ENCODE results near the gene COL6A2. TPM values are rescaled to one million over a fixed set of nuclear protein-coding genes. Genes with fewer than 3 reads are reported as not detected.

Gene COL6A2
- total RNA-seq, 1 donor from 2014 or later = 5.2 TPM

DNA sequence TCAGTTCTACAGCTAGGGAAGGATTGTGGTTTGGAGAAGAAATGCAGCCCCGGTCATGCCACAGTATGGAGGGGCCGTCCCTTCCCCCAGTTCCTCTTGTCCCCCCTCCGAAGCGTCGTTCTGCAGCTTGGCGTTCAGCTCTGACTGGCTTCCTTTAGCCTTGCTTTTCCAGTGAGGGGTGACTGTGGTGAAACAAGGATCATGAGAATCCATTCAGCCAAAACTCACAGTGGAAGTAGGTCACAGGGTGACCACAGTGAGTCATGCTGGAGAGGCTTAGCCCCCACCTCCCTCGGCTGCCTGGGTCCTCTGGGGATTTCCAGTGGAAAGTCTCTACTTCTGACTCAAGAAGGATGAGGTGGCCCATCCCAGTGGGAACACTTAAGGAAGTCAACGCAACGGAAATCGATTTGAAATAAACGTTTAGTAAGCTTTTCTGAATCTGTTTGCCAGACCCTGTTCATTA, 37.3 kb upstream of the COL6A2 start:
- no peaks in the 10 kb centered on the region for H3K79me2 ChIP-seq (ENCODE audit: low read depth)
- peaks cover 4% of the 10 kb centered on the region for H3K4me1 ChIP-seq
- Mint-ChIP-seq H3K27me3 (ENCODE audit: insufficient read depth, low read depth) (peaks cover 14% of the 10 kb centered on the region), H3K27ac (no peak overlapping the region), H3K9me3 (peaks cover 24% of the 10 kb centered on the region), H3K4me3 (no peak overlapping the region), H3K36me3 (peaks cover 3% of the 10 kb centered on the region), H3K4me1 (peaks cover 21% of the 10 kb centered on the region)
- no peaks in the 10 kb centered on the region for H4K20me1 ChIP-seq (ENCODE audit: low read depth)
- H3K4me2 ChIP-seq = no peak overlapping the region
- no peak overlapping the region for H3K9ac ChIP-seq
- no peak overlapping the region for H3K27ac ChIP-seq
- no peak overlapping the region for H2AFZ ChIP-seq (replicated peaks)
- H3K36me3 ChIP-seq = no peaks in the 10 kb centered on the region
- no peak overlapping the region for H3K4me3 ChIP-seq
- TF ChIP-seq, protein P1, sequence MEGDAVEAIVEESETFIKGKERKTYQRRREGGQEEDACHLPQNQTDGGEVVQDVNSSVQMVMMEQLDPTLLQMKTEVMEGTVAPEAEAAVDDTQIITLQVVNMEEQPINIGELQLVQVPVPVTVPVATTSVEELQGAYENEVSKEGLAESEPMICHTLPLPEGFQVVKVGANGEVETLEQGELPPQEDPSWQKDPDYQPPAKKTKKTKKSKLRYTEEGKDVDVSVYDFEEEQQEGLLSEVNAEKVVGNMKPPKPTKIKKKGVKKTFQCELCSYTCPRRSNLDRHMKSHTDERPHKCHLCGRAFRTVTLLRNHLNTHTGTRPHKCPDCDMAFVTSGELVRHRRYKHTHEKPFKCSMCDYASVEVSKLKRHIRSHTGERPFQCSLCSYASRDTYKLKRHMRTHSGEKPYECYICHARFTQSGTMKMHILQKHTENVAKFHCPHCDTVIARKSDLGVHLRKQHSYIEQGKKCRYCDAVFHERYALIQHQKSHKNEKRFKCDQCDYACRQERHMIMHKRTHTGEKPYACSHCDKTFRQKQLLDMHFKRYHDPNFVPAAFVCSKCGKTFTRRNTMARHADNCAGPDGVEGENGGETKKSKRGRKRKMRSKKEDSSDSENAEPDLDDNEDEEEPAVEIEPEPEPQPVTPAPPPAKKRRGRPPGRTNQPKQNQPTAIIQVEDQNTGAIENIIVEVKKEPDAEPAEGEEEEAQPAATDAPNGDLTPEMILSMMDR (IDR thresholded peaks at IDR 0.05) = no peak
- TF ChIP-seq EZH2 (IDR thresholded peaks at IDR 0.05) (no peak), EZH2phosphoT487 (IDR thresholded peaks at IDR 0.05) (no peak)
- no peak for DNase-seq (ENCODE audit: low spot score)
- no peaks in the 10 kb centered on the region for H3K9me3 ChIP-seq (ENCODE audit: low read depth)
- H3K27me3 ChIP-seq = no peaks in the 10 kb centered on the region
- H3F3A ChIP-seq (ENCODE audit: low read depth) = no peaks in the 10 kb centered on the region

DNA sequence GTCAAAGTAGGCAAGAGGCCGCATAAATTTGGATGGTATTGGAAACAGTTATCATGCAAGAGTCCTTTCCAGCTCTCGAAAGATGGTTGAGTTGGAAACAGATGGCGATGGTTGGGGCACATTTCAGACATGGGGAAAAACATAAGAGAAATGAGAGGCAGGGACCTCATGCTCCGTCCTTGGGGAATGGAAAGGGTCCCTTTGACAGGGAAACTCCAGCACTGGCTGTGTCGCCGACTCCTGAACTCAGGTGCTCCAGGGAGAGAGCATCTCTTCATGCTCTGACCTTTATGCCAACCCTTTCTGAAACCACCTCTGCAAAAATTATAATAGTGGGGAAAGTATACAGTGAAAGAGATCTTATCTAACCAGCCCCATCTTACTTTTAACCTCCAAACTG, 36.8 kb upstream of the COL6A2 start:
- H3K4me1 Mint-ChIP-seq = peaks cover 24% of the 10 kb centered on the region

DNA sequence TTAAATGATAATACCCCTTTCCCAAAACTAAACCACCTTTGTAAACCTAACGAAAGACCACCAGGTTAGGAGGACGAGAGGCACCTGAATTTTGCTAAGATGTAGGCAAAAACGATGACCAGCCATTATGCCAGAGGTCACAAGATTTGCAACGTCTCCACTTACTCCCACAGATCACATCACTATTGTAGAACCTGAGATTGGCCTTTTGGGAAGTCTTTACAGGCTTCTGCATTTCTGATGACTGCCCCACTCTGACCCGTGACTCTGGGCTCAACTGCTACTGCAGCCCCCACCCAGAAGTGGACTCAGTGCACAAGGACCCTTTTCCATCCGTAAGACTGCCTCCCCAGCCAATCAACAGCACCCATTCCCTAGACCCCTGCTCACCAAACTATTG, 36.4 kb upstream of the COL6A2 start:
- DNase-seq (ENCODE audit: low spot score) = no peak
- Histone ChIP-seq H4K20me1 (ENCODE audit: low read depth) (no peaks in the 10 kb centered on the region), H3K4me2 (no peak overlapping the region), H3K27ac (no peak overlapping the region), H3K36me3 (no peaks in the 10 kb centered on the region), H3K4me3 (no peak overlapping the region), H3K4me1 (peaks cover 10% of the 10 kb centered on the region), H2AFZ (replicated peaks) (no peak overlapping the region), H3K27me3 (no peaks in the 10 kb centered on the region), H3K79me2 (ENCODE audit: low read depth) (no peaks in the 10 kb centered on the region), H3F3A (ENCODE audit: low read depth) (no peaks in the 10 kb centered on the region), H3K9me3 (ENCODE audit: low read depth) (no peaks in the 10 kb centered on the region), H3K9ac (no peak overlapping the region)
- Mint-ChIP-seq H3K4me3 (no peak overlapping the region), H3K9me3 (peaks cover 24% of the 10 kb centered on the region), H3K27ac (no peak overlapping the region), H3K4me1 (peaks cover 25% of the 10 kb centered on the region), H3K27me3 (ENCODE audit: insufficient read depth, low read depth) (peaks cover 15% of the 10 kb centered on the region), H3K36me3 (peaks cover 3% of the 10 kb centered on the region)
- TF ChIP-seq, protein P1 (IDR thresholded peaks at IDR 0.05) = no peak
- TF ChIP-seq EZH2 (IDR thresholded peaks at IDR 0.05) (no peak), EZH2phosphoT487 (IDR thresholded peaks at IDR 0.05) (no peak)

More for the DNA sequence above, 36.8 kb upstream of the COL6A2 start:
- H3K4me3 ChIP-seq = no peak overlapping the region
- no peak overlapping the region for H3K27ac ChIP-seq
- H3K9me3 ChIP-seq (ENCODE audit: low read depth) = no peaks in the 10 kb centered on the region
- H4K20me1 ChIP-seq (ENCODE audit: low read depth) = no peaks in the 10 kb centered on the region
- TF ChIP-seq EZH2phosphoT487 (IDR thresholded peaks at IDR 0.05) (no peak), EZH2 (IDR thresholded peaks at IDR 0.05) (no peak)
- TF ChIP-seq, protein P1 (IDR thresholded peaks at IDR 0.05) = no peak
- no peak overlapping the region for H3K4me3 Mint-ChIP-seq
- no peaks in the 10 kb centered on the region for H3K36me3 ChIP-seq
- H3K79me2 ChIP-seq (ENCODE audit: low read depth) = no peaks in the 10 kb centered on the region
- H3K36me3 Mint-ChIP-seq = peaks cover 3% of the 10 kb centered on the region
- H3K9me3 Mint-ChIP-seq = peaks cover 24% of the 10 kb centered on the region
- peaks cover 14% of the 10 kb centered on the region for H3K27me3 Mint-ChIP-seq (ENCODE audit: insufficient read depth, low read depth)
- H3K9ac ChIP-seq = no peak overlapping the region
- no peak overlapping the region for H3K4me2 ChIP-seq
- no peak overlapping the region for H2AFZ ChIP-seq (replicated peaks)
- no peak for DNase-seq (ENCODE audit: low spot score)
- no peak overlapping the region for H3K27ac Mint-ChIP-seq
- peaks cover 8% of the 10 kb centered on the region for H3K4me1 ChIP-seq
- no peaks in the 10 kb centered on the region for H3K27me3 ChIP-seq
- no peaks in the 10 kb centered on the region for H3F3A ChIP-seq (ENCODE audit: low read depth)

Measured in neural progenitor cell (in vitro differentiated cells).